Raji (cell line): ENCODE measurements around the gene GDPD4.

Experiments used
- POLR2A ChIP-seq: IDR thresholded peaks from 2 replicates; pipeline ENCODE4 v1.6.1; 2011; ENCODE audit warnings: low read depth, low read length, control low read depth; ENCODE audit not compliant: insufficient read depth

Gene GDPD4

DNA sequence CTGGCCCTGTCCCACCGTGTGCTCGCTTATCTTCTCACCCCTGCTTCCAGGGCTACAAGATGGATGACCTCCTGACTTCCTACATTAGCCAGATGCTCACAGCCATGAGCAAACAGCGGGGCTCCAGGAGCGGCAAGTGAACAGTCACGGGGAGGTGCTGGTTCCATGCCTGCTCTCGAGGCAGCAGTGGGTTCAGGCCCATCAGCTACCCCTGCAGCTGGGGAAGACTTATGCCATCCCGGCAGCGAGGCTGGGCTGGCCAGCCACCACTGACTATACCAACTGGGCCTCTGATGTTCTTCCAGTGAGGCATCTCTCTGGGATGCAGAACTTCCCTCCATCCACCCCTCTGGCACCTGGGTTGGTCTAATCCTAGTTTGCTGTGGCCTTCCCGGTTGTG is 86.9 kb downstream of the GDPD4 start:
- no peak for TF ChIP-seq POLR2A

DNA sequence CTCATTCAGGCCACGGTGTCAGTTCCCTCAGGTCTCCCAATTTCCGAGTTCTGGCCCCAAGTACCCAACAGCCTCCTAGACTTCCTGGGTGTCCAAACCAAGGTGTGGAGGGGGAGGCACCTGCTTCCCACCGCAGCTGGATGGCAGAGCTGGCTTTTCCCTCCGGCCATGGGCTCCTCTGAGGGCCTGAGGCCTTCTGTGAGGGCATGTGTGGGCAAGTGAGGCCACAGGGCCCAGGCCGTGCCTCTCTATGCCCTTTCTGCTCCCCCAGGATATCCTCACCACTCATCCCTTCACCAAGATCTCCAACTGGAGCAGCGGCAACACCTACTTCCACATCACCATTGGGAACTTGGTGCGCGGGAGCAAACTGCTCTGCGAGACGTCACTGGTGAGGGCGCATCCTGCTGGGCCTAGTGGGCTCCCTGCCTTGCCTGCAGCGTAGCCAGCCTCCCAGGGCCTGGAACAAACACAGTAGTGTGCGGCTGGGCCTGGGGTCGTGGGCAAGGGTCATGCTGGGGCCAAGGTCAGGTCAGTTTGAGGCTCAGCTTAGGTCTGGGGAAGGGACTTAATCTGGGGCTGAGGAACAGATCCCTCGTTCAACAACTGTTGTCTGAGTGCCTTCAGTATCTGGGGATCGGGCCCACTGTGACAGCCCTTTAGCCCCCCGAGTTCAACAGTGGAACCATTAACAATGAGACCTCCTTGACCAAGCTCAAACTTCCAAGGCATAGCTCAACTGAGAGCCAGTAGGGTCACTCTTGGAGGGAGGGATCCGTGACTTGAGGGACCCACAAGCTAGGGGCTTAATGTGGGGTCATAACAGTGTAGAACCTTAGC is 87.7 kb downstream of the GDPD4 start:
- TF ChIP-seq POLR2A = no peak

DNA sequence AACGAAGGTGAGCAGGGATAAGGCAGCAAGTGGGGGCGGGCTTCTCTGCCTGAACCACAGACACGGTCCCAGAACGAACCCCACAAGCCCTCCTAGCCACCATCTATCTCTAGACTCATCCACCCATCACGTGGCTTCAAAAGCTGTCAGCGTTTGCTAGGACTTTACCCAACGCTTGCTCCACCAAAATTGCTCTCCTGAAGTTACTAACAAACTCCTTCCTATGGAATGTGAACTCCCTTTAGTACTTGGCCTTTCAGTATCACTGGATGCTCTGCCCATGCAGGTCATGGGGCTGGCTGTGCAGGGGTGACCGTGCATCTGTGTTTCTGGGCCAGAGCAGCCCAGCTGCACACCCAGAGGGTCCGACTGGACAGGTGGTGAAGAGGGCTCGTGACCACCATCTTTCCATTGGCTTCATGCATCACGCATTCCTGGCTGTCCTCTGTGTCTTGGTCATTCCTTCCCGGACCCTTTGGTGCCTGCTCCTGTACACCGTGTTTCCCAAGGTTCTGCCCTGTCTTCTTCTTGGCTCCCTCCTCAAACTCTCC is 88.4 kb downstream of the GDPD4 start:
- TF ChIP-seq POLR2A = no peak

DNA sequence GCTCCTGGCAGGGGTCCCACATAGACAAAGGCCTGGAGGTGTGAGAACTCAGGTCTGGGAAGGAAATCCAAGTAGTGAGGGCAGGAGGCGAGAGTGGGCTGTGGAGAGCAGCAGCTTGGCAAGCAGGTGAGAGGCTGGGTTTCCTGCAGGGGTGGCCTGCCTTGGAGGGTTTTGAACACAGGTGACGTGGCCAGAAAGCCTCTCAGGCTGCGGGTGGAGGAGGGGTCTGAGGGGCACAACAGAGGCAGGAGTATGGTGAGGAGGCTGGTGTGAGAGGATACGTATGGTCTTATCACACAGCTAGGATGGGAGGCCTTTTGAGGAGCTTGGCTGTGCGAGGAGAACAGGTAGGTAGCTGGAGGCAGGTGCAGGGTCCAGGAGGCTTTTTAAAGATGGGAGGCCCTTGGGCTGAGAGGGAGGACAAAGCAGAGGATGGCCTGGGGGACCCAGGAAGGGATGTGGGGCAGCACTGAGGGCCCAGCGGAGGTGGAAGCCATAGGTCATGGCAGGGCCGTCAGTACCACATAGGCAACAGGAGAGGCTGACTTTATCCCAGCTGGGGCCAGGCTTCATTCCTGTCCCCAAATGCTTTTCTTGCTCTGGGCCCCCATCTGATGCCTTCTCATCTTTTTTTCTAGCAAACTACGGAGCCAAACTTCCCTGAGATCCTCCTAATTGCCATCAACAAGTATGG is 89.0 kb downstream of the GDPD4 start:
- TF ChIP-seq POLR2A = no peak

DNA sequence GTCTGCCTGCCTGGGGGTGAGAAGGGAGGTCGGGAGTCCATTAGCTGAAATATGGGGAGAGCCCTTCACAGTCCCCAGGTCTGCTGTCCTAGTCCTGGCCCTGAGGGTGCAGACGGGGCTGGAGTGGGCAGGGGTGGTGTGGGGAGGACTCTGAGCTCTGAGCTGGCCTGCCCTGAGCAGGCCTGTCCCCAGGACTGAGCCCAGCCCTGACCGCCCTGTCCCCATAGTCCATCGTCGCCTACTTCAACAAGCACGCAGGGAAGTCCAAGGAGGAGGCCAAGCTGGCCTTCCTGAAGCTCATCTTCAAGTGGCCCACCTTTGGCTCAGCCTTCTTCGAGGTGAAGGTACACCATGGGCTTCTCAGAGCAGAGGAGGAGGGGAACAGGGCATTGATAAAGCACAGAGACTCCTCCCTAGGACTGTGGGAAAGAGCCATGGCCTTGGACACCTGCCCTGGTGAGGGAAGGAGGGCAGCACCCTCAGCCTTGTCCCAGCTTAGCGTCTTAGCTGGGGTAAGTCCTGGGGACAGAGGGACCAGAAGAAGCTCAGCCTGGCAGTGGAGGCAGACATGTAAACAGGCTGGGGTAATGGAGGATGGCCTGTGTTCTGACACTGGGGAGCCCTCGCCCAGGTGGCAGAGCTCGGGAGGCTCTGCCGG is 89.8 kb downstream of the GDPD4 start:
- no peak for TF ChIP-seq POLR2A

DNA sequence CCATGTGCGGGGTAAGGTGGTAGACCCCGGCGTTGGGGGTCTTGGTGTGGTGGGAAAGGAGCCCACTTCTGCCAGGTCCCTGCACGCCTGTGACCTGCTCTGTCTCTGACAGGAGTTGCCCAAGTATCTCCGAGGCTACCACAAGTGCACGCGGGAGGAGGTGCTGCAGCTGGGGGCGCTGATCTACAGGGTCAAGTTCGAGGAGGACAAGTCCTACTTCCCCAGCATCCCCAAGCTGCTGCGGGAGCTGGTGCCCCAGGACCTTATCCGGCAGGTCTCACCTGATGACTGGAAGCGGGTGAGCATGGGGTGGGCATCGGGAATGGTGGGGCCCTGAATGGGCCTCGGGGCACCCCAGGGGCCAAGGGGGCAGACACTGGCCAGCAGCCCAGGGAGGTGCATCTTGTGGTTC is 90.4 kb downstream of the GDPD4 start:
- TF ChIP-seq POLR2A = no peak

DNA sequence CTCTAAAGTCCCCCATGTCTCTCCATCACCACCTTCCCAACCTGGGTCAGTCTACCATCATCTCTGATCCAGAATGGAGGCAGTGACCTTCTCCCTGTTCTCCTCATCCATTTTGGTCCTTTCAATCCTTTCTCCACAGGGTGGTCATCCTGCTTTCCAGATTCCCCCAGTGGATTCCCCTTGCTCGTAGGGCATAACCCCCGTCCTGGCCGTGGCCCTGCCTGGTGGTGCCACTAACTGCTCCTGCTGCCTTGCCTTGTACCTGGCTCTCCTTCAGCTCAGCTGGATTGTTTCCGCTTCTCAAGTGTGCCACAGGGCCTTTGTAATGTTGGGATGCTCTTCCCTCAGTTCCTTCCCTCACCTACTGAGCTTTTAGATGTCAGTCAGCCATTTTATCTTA is 91.8 kb downstream of the GDPD4 start:
- TF ChIP-seq POLR2A = no peak

DNA sequence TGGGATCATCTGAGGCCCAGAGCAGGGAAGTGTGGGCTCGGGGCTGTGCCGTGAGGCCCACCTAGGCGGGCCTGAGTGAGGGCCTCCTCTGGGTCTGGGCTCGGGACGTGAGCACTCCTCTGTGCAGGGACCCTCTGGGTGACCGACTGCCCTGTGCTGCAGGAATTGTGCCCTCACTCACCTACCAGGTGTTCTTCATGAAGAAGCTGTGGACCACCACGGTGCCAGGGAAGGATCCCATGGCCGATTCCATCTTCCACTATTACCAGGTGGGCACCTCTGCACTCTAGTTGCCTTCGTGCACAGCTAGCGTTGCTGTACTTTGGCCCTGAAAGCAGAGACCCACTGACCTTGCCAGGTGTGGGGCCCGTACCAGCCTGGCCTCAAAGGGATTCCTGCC is 93.0 kb downstream of the GDPD4 start:
- no peak for TF ChIP-seq POLR2A

DNA sequence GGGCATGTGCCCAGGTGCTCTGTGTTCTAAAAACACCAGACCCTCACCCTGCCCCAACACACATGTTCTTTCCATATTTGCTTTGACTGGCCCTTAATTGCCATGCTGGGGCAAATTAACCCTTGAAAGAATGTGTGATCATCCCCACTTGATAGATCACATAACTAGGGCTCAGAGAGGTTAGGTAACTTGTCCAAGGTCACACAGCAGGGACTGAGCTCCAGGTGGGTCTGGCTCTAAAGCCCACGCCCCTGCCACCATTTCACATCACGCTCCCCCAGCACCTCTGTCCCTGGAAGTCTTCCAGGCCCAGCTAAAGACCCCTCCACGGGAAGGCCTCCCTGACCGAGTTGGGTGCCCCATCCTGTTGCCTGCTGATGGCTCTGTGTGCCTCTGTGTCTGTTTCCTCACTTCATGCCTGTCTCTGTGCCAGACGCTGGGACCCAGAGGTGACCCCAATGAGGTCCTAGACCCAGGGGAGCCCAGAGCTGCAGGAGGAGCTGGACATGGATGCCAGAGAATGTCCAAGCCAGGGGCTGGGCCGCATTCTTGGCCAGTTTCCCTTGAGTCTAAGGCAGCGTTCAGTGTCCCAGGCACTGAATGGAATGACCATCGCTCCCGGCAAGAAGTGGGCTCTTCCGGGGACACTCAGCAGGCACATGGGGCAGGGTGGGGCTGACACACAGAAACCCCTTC is 93.7 kb downstream of the GDPD4 start:
- no peak for TF ChIP-seq POLR2A

DNA sequence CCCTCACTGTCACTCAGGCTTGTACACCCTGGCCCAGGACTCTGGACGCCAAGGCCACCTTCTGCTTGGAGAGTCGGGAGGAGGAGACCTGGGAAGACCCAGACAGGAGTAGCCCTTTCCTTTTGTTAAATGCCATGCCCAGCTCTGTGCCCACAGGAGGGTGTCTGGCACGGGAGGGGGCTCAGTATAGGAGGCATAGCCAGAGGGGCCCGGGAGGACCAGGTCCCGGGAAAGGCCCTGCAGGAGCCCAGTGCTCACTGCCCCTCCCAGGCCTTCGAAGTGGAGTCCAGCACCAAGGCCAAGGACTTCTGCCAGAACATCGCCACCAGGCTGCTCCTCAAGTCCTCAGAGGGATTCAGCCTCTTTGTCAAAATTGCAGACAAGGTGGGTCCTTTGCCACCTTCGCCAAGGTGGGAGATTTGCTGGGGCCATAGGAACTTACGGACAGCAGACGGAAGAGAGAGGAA is 94.4 kb downstream of the GDPD4 start:
- TF ChIP-seq POLR2A = no peak

DNA sequence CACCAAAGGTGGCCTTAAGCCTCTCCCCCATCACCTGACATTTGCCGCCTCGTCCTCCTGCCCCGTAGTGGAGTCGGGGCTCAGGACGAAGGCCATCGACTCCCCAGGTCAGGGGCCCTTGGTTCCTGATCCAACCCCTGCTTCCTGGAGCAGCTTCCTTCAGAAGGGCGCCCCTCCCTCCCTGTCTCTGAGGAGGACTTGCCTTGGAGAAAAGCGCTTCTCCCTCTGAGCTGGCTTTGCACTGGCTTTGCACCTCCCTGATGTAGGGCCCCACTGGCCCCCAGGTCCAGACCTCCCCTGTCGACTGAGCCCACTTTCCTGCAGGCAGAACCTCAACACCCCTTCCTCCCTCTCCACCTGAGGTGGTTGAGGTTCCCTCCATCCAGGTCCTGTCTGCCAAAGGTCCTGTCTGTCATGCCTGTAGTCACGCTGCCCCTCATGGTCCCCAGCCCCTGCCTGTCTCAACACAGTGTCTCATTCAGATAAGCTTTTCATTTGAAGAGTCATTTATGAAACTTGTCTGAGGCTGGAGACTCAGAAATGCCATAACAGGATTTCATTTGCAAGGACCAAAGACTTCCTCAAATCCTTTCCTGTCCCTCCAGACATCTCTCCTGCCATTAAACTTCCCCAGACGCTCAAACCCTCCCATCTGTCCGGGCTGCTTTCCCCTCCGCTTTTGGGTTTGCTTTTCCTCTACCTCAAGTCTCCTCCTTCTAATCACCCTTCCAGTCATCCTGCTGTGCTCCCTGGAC is 95.0 kb downstream of the GDPD4 start:
- no peak for TF ChIP-seq POLR2A

DNA sequence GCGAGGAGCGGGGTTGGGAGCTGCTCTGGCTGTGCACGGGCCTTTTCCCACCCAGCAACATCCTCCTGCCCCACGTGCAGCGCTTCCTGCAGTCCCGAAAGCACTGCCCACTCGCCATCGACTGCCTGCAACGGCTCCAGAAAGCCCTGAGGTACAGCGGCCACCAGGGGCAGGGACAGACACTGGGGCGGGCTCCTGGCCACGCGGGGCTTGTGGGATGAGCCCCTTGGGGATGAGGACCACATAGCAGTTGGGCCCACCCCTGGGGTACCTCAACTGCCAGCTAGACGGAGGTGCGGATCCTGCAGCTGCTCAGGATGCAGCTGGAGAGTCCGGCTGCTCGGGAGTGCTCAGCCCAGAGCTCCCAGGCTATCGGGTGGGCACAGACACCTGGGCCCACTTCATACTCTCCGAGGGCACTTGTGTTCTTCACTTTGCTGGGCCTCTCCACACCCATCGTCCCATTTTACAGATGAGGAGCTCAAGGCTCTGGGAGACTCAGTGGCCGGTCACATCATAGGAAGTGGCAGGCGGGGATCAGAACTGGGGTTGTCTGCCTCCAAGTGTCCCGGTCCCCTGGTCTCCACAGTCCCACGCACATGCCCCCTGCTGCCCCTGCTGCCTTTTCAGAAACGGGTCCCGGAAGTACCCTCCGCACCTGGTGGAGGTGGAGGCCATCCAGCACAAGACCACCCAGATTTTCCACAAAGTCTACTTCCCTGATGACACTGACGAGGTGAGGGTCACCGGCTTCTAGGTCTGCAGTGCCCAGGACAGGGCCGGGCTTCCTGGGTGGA is 95.8 kb downstream of the GDPD4 start:
- no peak for TF ChIP-seq POLR2A

DNA sequence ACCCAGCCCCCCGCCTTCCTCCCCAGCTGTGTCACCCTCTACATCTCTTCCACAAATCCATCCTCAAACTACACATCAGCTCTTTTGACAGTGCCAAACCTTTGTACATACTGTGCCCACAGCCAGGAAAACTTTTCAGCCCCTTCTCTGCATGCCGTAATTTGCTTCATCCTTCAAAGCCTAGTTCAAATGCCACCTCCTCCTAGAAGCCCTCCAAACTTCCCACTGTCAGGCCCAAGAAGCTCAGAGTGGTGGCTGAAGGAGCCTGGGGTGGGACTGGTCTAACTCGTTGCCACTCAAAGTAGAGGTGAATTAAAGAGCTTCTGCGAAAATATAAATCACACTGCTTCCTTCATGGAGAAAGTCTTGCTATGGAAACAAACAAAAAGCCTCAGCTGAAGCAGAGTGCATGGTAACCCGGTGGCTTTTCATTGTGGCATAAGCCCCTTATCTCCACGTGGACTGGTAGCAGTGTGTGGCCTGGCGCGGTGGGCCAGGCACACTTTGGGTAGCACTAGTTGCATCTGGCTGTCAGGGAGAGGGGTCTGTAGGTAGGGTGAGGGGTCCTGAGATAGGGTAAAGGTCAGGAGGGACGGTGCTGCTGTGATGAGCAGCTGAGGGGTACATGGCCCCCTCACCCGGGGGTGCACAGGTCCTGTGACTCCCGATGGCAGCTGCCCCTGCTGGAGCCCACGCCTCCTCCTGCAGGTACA is 96.6 kb downstream of the GDPD4 start:
- no peak for TF ChIP-seq POLR2A
